Naive B cell (primary cell): ENCODE results near the gene YWHAQ. TPM values are rescaled to one million over a fixed set of nuclear protein-coding genes. Genes with fewer than 3 reads are reported as not detected.

Experiments used
- ATAC-seq, 2 donors: fragments of 150-1000 bp; cut with Tn5 transposase; 2 replicates each; pipeline ENCODE4 v1.10.0; 2021; ENCODE audit warnings: low read depth in 2 of 2, mild to moderate bottlenecking in 2 of 2, moderate library complexity in 2 of 2
- DNase-seq: peaks from one replicate; pipeline ENCODE4 v3.0.0; 2022
- H3K27ac Mint-ChIP-seq, 6 donors: one replicate each; pipeline ENCODE4 v1.8.0; 2020 to 2022; ENCODE audit warnings: mild to moderate bottlenecking in 6 of 6, mixed read lengths in 6 of 6, moderate library complexity in 5 of 6, inconsistent platforms in 2 of 6
- H3K27me3 Mint-ChIP-seq, 3 donors: one replicate each; pipeline ENCODE4 v1.8.0; 2021 to 2022; ENCODE audit warnings: mixed read lengths in 3 of 3, mild to moderate bottlenecking in 1 of 3
- H3K36me3 Mint-ChIP-seq, 2 donors: one replicate each; pipeline ENCODE4 v1.8.0; 2020 to 2022; ENCODE audit warnings: mixed read lengths in 2 of 2, inconsistent platforms in 1 of 2, mild to moderate bottlenecking in 1 of 2
- H3K4me1 Mint-ChIP-seq, 3 donors: one replicate each; pipeline ENCODE4 v1.8.0; 2020 to 2022; ENCODE audit warnings: mixed read lengths in 3 of 3, inconsistent platforms in 1 of 3, mild to moderate bottlenecking in 1 of 3, moderate library complexity in 1 of 3
- H3K4me3 Mint-ChIP-seq, 8 donors: one replicate each; pipeline ENCODE4 v1.8.0; 2020 to 2022; ENCODE audit warnings: mild to moderate bottlenecking in 8 of 8, mixed read lengths in 8 of 8, moderate library complexity in 8 of 8, inconsistent platforms in 2 of 8
- H3K9me3 Mint-ChIP-seq, 7 donors: one replicate each; pipeline ENCODE4 v1.8.0; 2020 to 2022; ENCODE audit warnings: mixed read lengths in 7 of 7, mild to moderate bottlenecking in 5 of 7, inconsistent platforms in 2 of 7, moderate library complexity in 1 of 7
- polyA plus RNA-seq, 6 donors: library from polyadenylated mRNA; unstranded; fragments of 300-500 nt; fragmentation: Illumina TruSeq; gene quantifications; one replicate each; pipeline ENCODE4 v1.2.3, GENCODE V29; 2021; ENCODE audit warnings: low read depth in 6 of 6

Gene YWHAQ
- polyA plus RNA-seq, 6 donors from 2014 or later: 282 to 457 (median 344) TPM

- Mint-ChIP-seq H3K27me3 (peaks cover 0 to 8% (median 5%) of the 10 kb centered on the region in 3 donors), H3K27ac (no peak overlapping the region), H3K4me3 (no peak overlapping the region), H3K9me3 (no peaks in the 10 kb centered on the region), H3K4me1 (peaks cover 0 to 3% (median 0%) of the 10 kb centered on the region in 3 donors), H3K36me3 (no peaks in the 10 kb centered on the region)
- DNase-seq (no peak), ATAC-seq (no peak)
Observed at GRCh38 chr2:9663008-9663879, 32.4 kb upstream of the YWHAQ start.

DNA sequence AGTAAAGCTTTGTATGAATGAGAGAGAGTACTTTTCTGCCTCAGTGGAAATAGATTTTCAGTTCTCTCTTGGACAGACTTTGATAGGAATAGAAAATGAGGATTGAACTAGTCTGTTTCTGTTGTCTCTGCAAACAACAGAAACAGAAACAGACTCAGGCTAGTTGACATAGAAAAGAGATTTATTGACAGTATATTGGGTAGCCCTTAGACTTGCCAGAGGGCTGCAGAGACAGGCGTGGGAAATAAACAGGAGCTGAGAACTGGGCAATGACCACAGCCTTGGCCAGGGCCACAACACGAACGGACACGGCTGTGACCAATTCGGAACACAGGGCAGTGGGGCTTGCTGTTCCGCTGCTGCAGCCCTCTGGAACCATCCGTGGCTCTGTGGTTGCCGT lies 30.5 kb upstream of the YWHAQ start:
- Mint-ChIP-seq H3K27ac (peak overlapping the region in 1 of 6 donors; percentile 41), H3K27me3 (peaks cover 0 to 8% (median 5%) of the 10 kb centered on the region in 3 donors), H3K9me3 (no peaks in the 10 kb centered on the region), H3K36me3 (no peaks in the 10 kb centered on the region), H3K4me1 (peaks cover 0 to 3% (median 0%) of the 10 kb centered on the region in 3 donors), H3K4me3 (no peak overlapping the region)
- DNase-seq (no peak), ATAC-seq (no peak)

DNA sequence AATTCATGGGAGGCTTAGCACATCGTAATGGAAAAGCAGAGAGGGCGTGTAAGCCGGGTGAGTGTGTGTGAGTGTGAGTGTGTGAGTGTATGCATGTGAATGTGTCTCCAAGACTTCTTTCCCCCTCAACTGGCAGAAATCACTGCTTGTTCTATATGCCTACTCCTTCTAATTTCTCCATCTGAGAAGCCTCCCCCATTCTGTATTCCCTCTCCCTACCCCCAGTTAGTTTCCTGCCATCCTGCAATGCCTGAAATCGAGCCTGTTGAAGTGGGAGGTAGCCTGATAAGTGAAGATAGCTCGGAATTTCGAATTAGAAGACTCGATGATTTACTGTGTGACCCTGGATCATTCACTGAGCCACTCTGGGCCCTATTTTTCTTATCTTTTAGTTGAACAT lies 30.0 kb upstream of the YWHAQ start:
- ATAC-seq (no peak), DNase-seq (no peak)
- Mint-ChIP-seq H3K27me3 (peaks cover 0 to 8% (median 5%) of the 10 kb centered on the region in 3 donors), H3K4me3 (no peak overlapping the region), H3K36me3 (no peaks in the 10 kb centered on the region), H3K27ac (peak overlapping the region in 1 of 6 donors; percentile 41), H3K9me3 (no peaks in the 10 kb centered on the region), H3K4me1 (peaks cover 0 to 3% (median 0%) of the 10 kb centered on the region in 3 donors)

- Mint-ChIP-seq H3K4me3 (peak overlapping the region in 1 of 8 donors; percentile 14), H3K36me3 (no peaks in the 10 kb centered on the region), H3K27ac (peak overlapping the region in 1 of 6 donors; percentile 57), H3K27me3 (peaks cover 0 to 7% (median 4%) of the 10 kb centered on the region in 3 donors), H3K4me1 (peaks cover 0 to 3% (median 0%) of the 10 kb centered on the region in 3 donors), H3K9me3 (no peaks in the 10 kb centered on the region)
- ATAC-seq (no peak), DNase-seq (no peak)
Observed at GRCh38 chr2:9660154-9660553, 29.4 kb upstream of the YWHAQ start.

- Mint-ChIP-seq H3K4me3 (no peak overlapping the region), H3K27me3 (no peaks in the 10 kb centered on the region), H3K4me1 (peaks cover 0 to 3% (median 0%) of the 10 kb centered on the region in 3 donors), H3K9me3 (no peaks in the 10 kb centered on the region), H3K36me3 (no peaks in the 10 kb centered on the region), H3K27ac (no peak overlapping the region)
- ATAC-seq: no peak
- DNase-seq: no peak
Observed at GRCh38 chr2:9658972-9659371, 28.2 kb upstream of the YWHAQ start.

- Mint-ChIP-seq H3K27ac (peak overlapping the region in 1 of 6 donors; percentile 45), H3K36me3 (no peaks in the 10 kb centered on the region), H3K4me3 (no peak overlapping the region), H3K9me3 (no peaks in the 10 kb centered on the region), H3K27me3 (no peaks in the 10 kb centered on the region), H3K4me1 (peaks cover 4 to 10% (median 5%) of the 10 kb centered on the region in 3 donors)
- no peak for DNase-seq
- ATAC-seq: no peak
Observed at GRCh38 chr2:9657731-9658130, 26.9 kb upstream of the YWHAQ start.

DNA sequence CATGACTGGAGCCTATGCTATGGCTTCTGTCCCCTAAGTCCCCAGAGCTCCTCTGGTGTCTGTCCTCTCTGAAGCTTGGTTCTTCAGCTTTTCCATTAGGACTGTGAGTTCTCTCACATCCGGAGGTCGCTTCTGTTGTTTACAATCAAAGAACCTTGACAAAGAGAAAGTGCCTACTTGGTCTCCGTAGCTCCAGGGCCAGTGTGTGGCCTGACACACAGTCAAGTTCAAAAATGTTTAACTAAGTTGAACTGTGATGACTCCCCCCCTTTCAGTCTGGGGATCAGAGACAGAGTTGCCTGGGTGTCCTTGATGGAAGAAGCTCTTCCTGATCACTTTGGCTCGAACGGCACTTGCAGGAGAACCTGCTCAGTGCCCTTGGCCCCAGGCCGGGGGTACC lies 26.3 kb upstream of the YWHAQ start:
- Mint-ChIP-seq H3K27ac (no peak overlapping the region), H3K27me3 (peaks cover 0 to 3% (median 0%) of the 10 kb centered on the region in 3 donors), H3K4me1 (peaks cover 7 to 15% (median 9%) of the 10 kb centered on the region in 3 donors), H3K9me3 (peaks cover 0 to 4% (median 0%) of the 10 kb centered on the region in 7 donors), H3K4me3 (no peak overlapping the region), H3K36me3 (no peaks in the 10 kb centered on the region)
- DNase-seq (no peak), ATAC-seq (no peak)

- Mint-ChIP-seq H3K27me3 (peaks cover 0 to 7% (median 0%) of the 10 kb centered on the region in 3 donors), H3K27ac (peak overlapping the region in 1 of 6 donors; percentile 13), H3K36me3 (no peaks in the 10 kb centered on the region), H3K4me1 (peaks cover 7 to 17% (median 9%) of the 10 kb centered on the region in 3 donors), H3K9me3 (peaks cover 0 to 5% (median 0%) of the 10 kb centered on the region in 7 donors), H3K4me3 (peak overlapping the region in 1 of 8 donors; percentile 31)
- DNase-seq (no peak), ATAC-seq (no peak)
Observed at GRCh38 chr2:9656270-9656766, 25.5 kb upstream of the YWHAQ start.

- Mint-ChIP-seq H3K9me3 (peaks cover 0 to 5% (median 0%) of the 10 kb centered on the region in 7 donors), H3K4me1 (peaks cover 7 to 14% (median 9%) of the 10 kb centered on the region in 3 donors), H3K4me3 (no peak overlapping the region), H3K36me3 (no peaks in the 10 kb centered on the region), H3K27ac (no peak overlapping the region), H3K27me3 (peaks cover 0 to 7% (median 0%) of the 10 kb centered on the region in 3 donors)
- DNase-seq (no peak), ATAC-seq (no peak)
Observed at GRCh38 chr2:9655441-9656269, 24.9 kb upstream of the YWHAQ start.

- no peak overlapping the region for H3K4me3 Mint-ChIP-seq
- no peak overlapping the region for H3K27ac Mint-ChIP-seq
- peaks cover 0 to 7% (median 0%) of the 10 kb centered on the region in 3 donors for H3K27me3 Mint-ChIP-seq
- no peak for ATAC-seq
- H3K4me1 Mint-ChIP-seq: peaks cover 7 to 14% (median 9%) of the 10 kb centered on the region in 3 donors
- no peak for DNase-seq
- peaks cover 0 to 5% (median 0%) of the 10 kb centered on the region in 7 donors for H3K9me3 Mint-ChIP-seq
- no peaks in the 10 kb centered on the region for H3K36me3 Mint-ChIP-seq
Observed at GRCh38 chr2:9654452-9655100, 23.8 kb upstream of the YWHAQ start.

DNA sequence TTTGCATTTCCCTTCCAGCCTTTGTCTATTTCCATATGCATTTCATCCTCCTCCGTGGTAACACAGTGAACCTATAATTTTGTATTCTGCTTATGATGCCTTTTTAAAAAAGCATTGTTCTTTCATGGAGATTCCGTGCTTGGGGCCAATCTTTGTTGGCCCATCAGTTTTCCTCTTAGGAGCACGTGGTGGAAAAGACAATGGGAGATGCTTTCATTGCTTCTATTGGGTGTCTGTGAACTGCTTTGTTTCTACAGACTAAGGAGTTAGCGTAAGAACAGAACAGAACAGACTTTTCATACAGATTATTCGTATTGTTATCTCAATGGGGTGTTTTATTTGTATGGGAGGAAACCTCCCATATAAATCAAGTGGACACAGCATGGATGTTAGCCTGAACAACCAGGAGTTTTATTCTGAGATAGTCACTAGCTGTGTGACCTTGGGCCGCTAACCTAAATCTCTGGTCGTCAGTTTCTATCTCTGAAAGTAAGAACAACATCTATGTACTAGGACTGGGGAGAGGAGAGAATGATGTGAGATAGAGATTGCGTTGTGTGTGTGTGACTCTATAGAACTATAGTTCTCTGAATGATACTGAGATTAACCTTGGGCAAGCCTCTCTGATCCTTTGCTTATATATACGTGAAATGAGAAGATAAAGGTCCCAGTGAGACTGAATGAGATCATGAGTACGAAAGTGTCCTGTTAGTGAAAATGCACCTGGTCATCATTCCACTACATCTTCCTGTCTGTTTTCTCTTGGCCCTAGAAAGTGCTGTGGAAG lies 22.9 kb upstream of the YWHAQ start:
- Mint-ChIP-seq H3K4me1 (peaks cover 9 to 14% (median 10%) of the 10 kb centered on the region in 3 donors), H3K4me3 (no peak overlapping the region), H3K27ac (peak overlapping the region in 1 of 6 donors; percentile 30), H3K27me3 (peaks cover 0 to 7% (median 0%) of the 10 kb centered on the region in 3 donors), H3K36me3 (no peaks in the 10 kb centered on the region), H3K9me3 (peaks cover 0 to 5% (median 0%) of the 10 kb centered on the region in 7 donors)
- DNase-seq (no peak), ATAC-seq (no peak)

DNA sequence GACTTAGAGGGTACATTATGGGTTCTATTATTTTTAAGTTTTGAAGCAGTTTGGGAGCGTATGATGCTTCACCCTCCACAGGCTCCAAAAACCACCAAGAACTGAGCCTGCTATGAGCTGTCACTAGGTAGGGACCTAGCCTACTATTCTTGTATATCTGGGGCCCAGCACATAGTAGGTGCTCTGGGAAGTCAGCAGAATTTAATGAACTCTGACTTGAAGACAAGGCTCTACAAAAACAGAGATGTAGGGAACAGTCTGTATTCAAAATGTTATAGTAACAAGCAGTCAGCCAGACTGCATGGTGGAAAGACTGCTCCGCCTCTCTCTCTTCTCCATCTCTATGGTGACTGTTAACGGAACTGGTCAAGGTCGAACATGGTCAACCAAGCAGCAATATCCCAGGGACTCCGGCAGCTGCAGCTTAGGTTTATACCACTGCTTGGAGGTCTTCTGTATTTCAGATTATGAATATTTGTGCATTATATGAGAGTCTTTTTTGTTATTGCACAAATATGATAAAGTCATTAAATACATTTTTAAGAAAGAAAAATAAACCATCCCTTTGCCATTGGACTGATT lies 22.2 kb upstream of the YWHAQ start:
- DNase-seq: no peak
- Mint-ChIP-seq H3K4me3 (no peak overlapping the region), H3K4me1 (peaks cover 9 to 14% (median 10%) of the 10 kb centered on the region in 3 donors), H3K27ac (peak overlapping the region in 1 of 6 donors; percentile 30), H3K9me3 (peaks cover 0 to 5% (median 0%) of the 10 kb centered on the region in 7 donors), H3K27me3 (peaks cover 0 to 7% (median 0%) of the 10 kb centered on the region in 3 donors), H3K36me3 (no peaks in the 10 kb centered on the region)
- peak; percentile 23 to 25 for ATAC-seq
